CD4-positive, alpha-beta T cell treated with Interleukin-10 for 1 hour (primary cell): ENCODE data around the gene UBE2H.
"Not testable (repeated sequence)": the region's sequence is repeated elsewhere in the genome, so short reads cannot be mapped to it uniquely, and the experiment has no call there.

Experiments
- DNase-seq: peaks from one replicate; pipeline ENCODE4 v3.0.0-alpha.2; 2020

The UBE2H gene

GRCh38 chr7:129804890-129805719 is 147.7 kb downstream of the UBE2H start:
- no peak for DNase-seq

GRCh38 chr7:129804111-129804889 is 148.5 kb downstream of the UBE2H start:
- no peak for DNase-seq

DNA sequence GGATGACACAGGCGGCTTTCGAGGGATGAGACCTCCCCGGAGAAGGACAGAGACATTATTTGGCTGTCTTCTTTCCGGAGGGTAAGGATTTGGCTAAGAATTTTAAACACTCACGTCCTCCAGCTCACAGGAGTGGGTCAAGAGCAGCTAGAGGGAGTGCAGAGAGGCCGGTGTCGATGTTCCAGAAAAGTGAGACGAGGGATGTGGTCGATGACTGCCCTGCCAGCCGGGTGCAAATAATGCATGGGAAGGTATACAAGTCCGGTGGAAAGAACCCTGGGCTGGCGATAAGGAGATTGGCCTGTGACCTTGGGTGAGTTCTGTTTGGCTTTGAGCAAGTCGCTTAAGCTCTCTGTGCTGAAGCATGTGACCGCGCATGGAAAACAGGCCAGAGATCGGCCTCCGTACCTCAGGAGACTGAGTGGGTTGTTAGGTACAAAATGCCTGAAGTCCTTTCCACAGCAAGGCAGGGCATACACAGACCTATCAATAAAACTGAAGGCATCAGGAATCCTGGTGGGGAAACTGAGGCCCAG is 149.1 kb downstream of the UBE2H start:
- no peak for DNase-seq

DNA sequence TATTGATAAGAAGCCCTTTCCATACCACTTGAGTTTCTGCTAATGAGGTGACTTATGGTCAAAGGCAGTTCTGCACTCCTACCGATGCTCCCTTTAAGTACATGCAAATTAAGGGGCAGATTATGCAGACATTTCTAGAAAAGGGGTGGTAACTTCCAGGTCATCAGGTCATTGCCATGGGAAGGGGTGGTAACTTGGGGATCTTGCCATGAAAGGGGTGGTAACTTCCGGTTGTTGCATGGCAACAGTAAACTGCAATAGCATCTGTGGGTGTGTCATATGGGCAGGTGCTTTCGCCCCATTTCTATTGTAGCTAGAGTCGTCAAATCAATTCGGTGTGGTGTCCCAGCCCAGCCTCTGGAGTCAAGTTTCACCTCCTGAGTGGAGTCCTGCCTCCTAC is 150.9 kb downstream of the UBE2H start:
- DNase-seq, result no peak

DNA sequence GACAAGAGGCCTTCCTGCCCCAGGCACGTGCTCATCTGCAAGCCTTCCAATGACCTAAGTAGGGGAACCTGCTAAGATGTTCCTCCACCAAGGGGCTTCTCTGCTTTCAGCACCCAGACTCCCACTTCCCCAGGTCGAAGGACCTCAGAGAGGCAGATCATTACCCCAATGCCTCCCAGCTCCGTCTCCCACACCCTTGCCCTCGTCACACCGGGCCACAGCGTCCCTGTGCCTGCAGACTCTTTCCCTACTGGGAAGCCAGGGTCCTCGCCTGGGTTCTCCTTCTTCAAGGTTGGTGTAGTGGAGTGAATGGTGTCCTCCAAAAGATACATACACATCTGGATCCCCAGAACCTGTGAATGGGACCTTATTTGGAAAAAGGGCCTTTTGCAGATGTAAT is 151.9 kb downstream of the UBE2H start:
- DNase-seq, result no peak

DNA sequence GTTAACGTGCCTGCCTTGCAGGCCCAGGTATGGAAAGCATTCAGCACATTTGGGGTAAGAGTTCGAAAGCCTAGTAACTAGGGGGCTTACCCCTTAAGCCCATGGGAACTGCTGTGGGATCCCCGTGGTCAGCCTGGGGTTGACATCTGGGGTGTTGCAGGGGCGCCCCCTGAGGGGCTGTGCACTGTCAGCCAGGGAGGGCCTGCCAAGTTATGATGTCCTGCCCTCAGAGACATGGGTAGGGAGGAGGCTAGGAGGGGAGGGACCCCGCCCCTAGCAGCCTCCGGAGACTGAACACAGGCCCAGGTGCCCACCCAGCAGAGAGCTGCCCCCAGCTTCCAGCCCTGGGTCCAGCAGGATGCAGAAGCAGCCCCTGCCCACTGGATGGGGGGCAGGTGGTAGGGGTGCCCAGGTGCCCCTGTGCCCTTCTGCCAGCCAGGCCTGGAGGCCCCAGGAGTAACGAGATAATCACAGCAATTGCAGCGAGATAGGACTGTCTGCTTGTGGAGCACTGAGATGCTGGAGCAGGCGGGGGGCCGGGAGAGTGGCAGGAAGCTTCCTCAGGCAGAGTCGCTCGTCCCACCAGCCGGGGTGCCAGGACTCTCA is 153.3 kb downstream of the UBE2H start:
- DNase-seq, result no peak

GRCh38 chr7:129798616-129799349 is 154.0 kb downstream of the UBE2H start:
- DNase-seq, result no peak

GRCh38 chr7:129797214-129797789 is 155.5 kb downstream of the UBE2H start:
- no peak for DNase-seq

DNA sequence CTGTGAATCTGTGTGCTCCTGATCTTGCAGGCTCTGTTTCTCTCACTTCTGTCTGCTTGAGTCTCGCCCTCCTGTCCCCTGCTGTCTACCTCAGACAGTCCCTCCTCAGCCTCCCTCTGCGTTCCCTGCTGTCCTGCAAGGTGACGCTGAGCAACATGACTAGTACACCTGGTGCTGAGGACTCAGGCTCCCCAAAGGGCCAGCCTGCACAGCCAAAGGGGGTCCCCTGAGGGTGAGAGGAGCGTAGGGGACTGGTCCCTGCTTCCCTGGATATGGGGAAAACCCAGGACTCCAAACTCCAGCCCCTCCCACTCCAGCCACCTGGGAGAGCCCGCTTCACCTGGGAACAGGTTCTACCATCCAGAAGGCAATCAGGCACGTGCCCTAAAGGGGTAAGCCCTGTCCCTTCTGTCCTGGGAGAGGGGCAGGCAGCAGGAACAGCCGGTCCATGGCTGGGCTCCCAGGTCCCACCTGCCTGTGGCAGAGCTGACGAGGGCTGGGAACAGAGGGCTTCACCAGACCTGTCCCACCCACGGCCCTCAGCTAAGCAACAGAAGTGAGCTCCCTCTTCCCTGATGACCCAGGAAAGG is 156.5 kb downstream of the UBE2H start:
- no peak for DNase-seq

- DNase-seq, result not testable (repeated sequence)
Observed at GRCh38 chr7:129794461-129794860, 158.3 kb downstream of the UBE2H start.

GRCh38 chr7:129793506-129794310 is 159.1 kb downstream of the UBE2H start:
- DNase-seq, result no peak

DNA sequence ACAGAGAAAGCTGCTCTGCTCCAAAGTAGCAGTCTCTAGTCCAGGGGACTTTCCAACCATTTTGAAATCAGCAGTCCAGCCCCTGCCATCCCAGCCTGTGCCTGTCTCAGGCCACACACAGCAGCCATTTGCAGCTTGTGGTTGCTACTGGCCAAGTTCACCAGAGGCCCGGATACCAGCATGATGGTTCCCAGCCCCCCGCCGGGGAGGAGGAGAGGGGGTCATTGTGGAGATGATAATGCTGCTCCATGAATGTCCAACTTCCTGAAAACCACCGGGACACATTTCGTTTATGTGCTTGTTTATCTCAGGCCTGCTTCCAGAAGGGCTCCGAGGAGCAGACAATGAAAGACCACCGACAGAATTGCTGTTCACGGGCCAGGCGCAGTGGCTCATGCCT is 160.0 kb downstream of the UBE2H start:
- no peak for DNase-seq

DNA sequence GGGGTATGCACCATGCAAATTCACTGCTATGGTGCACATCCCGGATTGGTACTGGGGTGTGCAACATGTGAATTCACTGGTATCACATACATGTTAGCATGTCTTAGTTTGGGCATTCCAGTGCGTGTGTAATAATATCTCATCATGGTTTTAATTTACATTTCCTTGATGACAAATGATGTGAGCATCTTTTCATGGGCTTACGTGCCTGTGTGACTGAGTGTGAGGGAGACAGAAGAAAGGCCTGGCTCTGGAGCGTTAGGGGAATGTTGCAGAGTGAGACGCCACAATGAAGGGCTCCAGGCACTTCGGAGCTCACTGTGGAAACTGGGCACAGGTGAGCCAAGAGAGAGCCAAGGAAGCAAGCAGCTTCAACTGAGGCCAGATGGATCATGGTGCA is 162.6 kb downstream of the UBE2H start:
- DNase-seq, result no peak

DNA sequence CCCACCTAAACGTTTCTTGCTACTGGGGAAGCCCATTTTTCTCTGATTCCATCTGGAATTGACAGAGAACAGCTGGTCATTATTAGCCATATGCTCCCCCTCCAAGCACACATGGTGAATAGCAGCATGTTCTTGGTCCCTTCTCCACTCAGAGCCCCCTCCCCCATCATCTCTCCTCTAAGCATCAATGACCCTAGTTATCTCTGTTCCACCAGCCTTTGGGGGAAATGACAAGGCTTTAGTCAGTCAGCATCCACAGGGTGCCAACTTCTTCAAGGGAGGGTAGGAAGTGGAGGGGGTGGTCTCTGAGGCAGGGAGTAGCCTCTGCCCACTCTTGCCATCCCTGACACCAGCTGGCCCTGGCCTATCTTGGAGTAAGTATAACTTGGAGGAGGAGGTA is 163.1 kb downstream of the UBE2H start:
- no peak for DNase-seq

- DNase-seq, result no peak
Observed at GRCh38 chr7:129789000-129789399, 163.8 kb downstream of the UBE2H start.

DNA sequence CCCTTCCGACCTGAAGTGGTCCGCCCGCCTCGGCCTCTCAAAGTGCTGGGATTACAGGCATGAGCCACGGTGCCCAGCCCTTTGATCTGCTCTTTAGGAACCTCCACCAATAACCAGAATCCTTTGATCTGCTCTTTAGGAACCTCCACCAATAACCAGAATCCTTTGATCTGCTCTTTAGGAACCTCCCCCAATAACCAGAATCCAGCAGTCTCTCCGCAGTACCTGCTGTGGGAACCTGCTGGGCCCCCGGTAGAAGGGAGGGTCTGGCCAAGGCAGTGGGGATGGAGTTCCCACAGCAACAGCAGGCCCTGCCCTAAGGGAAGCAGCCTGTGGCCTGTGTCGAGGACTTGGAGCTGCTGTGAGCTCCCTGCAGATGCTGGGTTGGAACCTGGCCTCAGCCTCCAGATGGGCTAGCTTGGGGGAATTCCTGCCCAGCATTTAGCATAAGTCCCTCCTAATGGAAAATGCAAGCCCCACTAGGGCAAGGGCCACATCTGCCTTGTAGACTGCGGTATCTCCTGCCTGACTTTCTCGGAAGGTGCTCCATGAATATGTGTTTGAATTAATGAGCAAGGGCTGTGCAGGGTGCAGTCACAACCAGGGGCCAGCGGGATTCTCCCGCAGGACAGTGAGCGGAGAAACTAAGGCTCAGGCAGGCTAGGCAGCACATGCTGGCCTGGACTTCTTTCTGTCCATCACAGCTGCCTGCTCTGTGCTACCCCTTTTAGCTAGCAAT is 165.8 kb downstream of the UBE2H start:
- DNase-seq, result no peak

DNA sequence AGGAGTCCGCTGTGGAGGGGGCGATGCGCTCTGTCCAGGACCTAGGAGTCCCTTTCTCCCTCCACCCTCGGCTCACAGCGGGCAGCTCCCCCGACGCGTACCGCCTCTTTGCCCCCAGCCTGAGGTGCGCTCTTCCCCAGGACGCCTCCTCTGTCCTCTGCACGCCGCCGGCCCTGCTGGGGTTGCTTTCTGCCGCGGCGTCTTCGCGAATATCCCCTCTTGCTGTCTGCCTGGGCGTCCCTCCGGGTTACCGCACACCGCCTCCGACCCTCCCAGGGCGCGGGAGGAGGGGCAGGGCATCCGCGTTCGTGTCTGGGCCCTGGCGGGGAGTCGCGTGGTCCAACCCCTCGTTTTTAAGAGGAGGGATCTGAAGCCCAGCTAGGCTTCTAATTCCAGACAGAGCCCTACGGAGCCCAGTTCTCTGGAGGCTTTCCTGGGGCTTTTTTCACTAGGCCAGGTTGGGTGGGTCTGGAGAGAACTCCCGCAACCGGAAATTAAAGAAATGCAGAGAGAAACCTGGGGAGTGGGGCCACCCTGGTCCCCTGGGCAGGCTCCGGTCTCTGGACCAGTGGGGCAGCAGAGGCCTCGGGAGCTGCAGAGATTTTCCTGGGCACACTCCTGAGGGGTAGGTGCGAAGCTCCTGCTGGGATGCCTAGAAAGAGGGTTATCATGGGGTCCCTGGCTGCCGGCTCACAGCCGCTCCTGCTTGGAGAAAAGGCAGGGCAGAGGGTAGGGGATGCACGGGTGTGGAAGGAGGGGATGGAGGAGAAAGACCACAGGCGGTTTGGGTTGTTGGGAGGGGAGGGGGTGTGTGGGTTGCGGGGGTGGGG is 166.9 kb downstream of the UBE2H start:
- no peak for DNase-seq

DNA sequence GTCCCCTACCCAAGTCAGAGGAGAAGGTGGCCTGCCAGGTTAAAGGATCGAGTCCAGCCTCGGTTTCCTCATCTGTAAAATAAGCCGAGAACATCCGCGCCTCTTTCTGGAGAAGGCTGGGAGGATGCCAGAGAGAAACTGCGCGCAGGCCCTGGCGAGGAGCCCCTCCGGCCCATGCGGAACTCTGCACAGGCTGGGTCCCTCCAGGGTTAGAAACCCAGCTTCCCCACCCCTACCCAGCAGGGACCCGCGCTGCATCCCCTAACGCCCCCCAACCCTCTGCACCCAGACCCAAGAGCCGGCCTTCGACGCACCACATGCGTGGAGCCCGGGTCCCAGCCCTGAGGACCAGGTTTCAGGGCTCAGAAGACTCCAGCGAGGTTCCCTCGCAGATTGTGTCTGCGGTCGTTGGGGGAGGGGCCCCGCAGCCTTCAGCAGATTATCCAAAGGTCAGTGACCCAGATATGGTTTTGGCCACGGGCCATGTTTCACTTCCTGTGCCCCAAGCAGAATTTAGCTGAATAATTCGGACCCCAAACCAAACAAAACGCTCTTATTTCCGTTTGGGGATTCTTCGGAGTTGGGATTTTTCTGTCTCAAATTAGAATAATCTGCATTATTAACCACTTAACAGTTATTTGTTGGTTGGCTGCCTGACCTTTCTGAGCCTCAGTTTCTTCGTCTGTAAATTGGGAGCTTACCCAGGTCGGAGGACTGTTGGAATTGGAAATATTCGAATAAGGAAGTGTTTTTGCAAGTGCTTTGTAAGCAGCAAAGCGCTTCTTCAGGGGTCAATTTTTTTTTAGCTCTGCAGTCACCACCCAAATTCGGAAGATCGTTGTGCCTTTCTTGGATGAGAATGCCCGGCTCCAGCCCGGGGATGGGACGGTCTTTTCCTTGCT is 167.7 kb downstream of the UBE2H start:
- DNase-seq, result no peak

DNA sequence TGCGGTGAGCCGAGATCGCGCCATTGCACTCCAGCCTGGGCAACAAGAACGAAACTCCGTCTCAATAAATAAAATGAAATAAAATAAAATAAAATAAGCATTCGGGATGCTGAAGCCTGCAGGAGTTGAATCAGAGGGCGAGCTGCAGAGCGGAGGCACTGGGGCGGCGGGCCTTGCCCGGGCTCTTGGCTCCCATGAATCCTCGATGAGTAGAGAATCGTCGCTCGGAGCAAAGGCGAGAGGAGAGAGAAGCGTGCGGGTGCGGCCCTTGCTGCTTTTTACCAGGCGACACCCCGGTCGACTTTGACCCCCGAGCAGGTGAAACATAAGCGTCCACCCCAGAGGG is 168.3 kb downstream of the UBE2H start:
- DNase-seq, result no peak
